Measurements from ENCODE around the gene ZBBX.

GRCh38 chr3:167228135-167228534 is 152.0 kb downstream of the ZBBX start:
- TF ChIP-seq CBX3 (IDR thresholded peaks at IDR 0.05; ENCODE audit: borderline replicate concordance, low read depth), result no peak
- no peak for TF ChIP-seq TAF1 (IDR thresholded peaks at IDR 0.05; ENCODE audit: borderline replicate concordance, low read depth, low read length)
- TF ChIP-seq CTCF (IDR thresholded peaks at IDR 0.05 in 2 of 3, conservative IDR thresholded peaks at IDR 0.05 in 1 of 3; ENCODE audit: control insufficient read depth in 2 of 3, extremely low read depth in 1 of 3, insufficient read depth in 1 of 3, low read depth in 3 of 3, low read length in 3 of 3), result no peak
- TF ChIP-seq PBX3 (IDR thresholded peaks at IDR 0.05; ENCODE audit: insufficient replicate concordance, low read depth, low read length), result no peak
- no peak for TF ChIP-seq NRF1 (conservative IDR thresholded peaks at IDR 0.05; ENCODE audit: low read depth, low read length)
- no peak for TF ChIP-seq POLR2A (IDR thresholded peaks at IDR 0.05; ENCODE audit: low read depth, low read length)
- no peak for TF ChIP-seq NR2C2 (IDR thresholded peaks at IDR 0.05; ENCODE audit: borderline replicate concordance, control insufficient read depth, insufficient read length, low read depth)
